ENCODE data around the gene TCHP. TPM values are rescaled to one million over a fixed set of nuclear protein-coding genes. Genes with fewer than 3 reads are reported as not detected.

The TCHP gene
- total RNA-seq, 2 experiments from 2014 or later, result 13.3 to 29.8 TPM

DNA sequence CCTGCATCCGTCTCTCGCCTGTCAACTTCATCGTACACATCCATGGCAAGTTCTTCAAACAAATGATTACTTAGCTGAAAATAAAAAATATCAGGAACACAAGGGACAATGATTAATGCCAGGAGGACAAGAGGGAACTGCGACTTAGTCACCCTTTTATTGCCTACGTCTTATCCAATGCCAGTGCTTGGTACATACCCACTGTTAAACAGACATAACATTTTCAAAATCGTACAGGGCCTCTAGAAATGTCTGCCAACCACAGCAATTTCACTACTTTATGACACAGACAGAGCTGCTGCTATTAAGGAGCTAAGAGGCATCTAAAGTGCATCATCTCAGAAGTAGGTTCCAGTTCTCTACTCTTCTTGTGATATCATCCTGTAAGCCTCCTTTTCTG, 61.5 kb downstream of the TCHP start:
- TF ChIP-seq EZH2phosphoT487 (IDR thresholded peaks at IDR 0.05; ENCODE audit: borderline replicate concordance, low read depth, low read length), result no peak
- TF ChIP-seq, protein P1, sequence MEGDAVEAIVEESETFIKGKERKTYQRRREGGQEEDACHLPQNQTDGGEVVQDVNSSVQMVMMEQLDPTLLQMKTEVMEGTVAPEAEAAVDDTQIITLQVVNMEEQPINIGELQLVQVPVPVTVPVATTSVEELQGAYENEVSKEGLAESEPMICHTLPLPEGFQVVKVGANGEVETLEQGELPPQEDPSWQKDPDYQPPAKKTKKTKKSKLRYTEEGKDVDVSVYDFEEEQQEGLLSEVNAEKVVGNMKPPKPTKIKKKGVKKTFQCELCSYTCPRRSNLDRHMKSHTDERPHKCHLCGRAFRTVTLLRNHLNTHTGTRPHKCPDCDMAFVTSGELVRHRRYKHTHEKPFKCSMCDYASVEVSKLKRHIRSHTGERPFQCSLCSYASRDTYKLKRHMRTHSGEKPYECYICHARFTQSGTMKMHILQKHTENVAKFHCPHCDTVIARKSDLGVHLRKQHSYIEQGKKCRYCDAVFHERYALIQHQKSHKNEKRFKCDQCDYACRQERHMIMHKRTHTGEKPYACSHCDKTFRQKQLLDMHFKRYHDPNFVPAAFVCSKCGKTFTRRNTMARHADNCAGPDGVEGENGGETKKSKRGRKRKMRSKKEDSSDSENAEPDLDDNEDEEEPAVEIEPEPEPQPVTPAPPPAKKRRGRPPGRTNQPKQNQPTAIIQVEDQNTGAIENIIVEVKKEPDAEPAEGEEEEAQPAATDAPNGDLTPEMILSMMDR (conservative IDR thresholded peaks at IDR 0.05; ENCODE audit: low read length), result no peak
- Histone ChIP-seq H3K4me3 (ENCODE audit: low read depth, low read length, poor library complexity, severe bottlenecking) (no peak overlapping the region), H3K79me2 (ENCODE audit: insufficient read depth, low read depth, low read length) (no peaks in the 10 kb centered on the region), H3K9me2 (ENCODE audit: insufficient read depth, low read length) (no peaks in the 10 kb centered on the region), H3K4me2 (ENCODE audit: low read length) (no peak overlapping the region), H3K36me3 (ENCODE audit: insufficient read depth, low read length) (peaks cover 96% of the 10 kb centered on the region), H3K27ac (ENCODE audit: low read depth, low read length, poor library complexity, severe bottlenecking) (no peak overlapping the region), H2AFZ (ENCODE audit: low read length) (no peak overlapping the region), H3K9me3 (ENCODE audit: low read length) (no peaks in the 10 kb centered on the region), H3K4me1 (ENCODE audit: insufficient read depth, low read length, poor library complexity, severe bottlenecking) (no peaks in the 10 kb centered on the region), H4K20me1 (ENCODE audit: insufficient read depth, low read length) (no peaks in the 10 kb centered on the region)
- no peak for DNase-seq (ENCODE audit: low spot score)
- intact Hi-C loops (cut with micrococcal nuclease; ENCODE audit: unreplicated experiment), result no loop called here
- BruUV-seq (replicated peaks), result no TSS peak
- ChIA-PET CTCF (ENCODE audit: unreplicated experiment) (no interaction called here), POLR2A (interaction anchor here (0.6 kb wide), 1 partner anchor 807 kb away, joined by 3 read pairs; no protein-coding TSS in a partner anchor)

DNA sequence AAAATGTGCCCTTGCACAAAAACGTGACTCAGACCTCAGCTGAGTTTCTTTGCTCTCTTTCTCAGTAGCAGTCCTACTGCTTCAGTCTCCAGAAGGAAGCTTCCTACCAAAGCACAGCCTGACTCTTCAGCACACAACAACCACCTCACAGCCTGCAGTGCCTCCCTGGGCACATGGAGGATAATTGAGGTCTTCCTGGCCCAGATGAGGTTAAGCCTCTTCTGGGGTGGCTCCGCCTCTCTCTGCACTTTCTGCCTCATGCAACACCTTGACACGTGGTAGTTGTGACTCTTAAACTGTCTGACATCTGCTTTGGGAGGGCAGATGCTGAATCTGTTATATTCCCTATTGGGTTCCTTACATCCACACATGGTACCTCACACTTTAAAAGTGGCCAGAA, 62.3 kb downstream of the TCHP start:
- intact Hi-C loops (cut with micrococcal nuclease; ENCODE audit: unreplicated experiment), result no loop called here
- no peaks in the 10 kb centered on the region for H3K9me3 ChIP-seq (ENCODE audit: low read length)
- DNase-seq (ENCODE audit: low spot score), result no peak
- H3K4me1 ChIP-seq (ENCODE audit: insufficient read depth, low read length, poor library complexity, severe bottlenecking), result no peaks in the 10 kb centered on the region
- H3K79me2 ChIP-seq (ENCODE audit: insufficient read depth, low read depth, low read length), result no peaks in the 10 kb centered on the region
- no TSS peak for BruUV-seq (replicated peaks)
- H3K9me2 ChIP-seq (ENCODE audit: insufficient read depth, low read length), result no peaks in the 10 kb centered on the region
- H3K4me3 ChIP-seq (ENCODE audit: low read depth, low read length, poor library complexity, severe bottlenecking), result no peak overlapping the region
- H3K27ac ChIP-seq (ENCODE audit: low read depth, low read length, poor library complexity, severe bottlenecking), result no peak overlapping the region
- H4K20me1 ChIP-seq (ENCODE audit: insufficient read depth, low read length), result no peaks in the 10 kb centered on the region
- ChIA-PET POLR2A (no interaction called here), CTCF (ENCODE audit: unreplicated experiment) (no interaction called here)
- H2AFZ ChIP-seq (ENCODE audit: low read length), result no peak overlapping the region
- H3K4me2 ChIP-seq (ENCODE audit: low read length), result no peak overlapping the region
- TF ChIP-seq EZH2phosphoT487 (IDR thresholded peaks at IDR 0.05; ENCODE audit: borderline replicate concordance, low read depth, low read length), result no peak
- TF ChIP-seq, protein P1 (conservative IDR thresholded peaks at IDR 0.05; ENCODE audit: low read length), result no peak
- peaks cover 96% of the 10 kb centered on the region for H3K36me3 ChIP-seq (ENCODE audit: insufficient read depth, low read length)

DNA sequence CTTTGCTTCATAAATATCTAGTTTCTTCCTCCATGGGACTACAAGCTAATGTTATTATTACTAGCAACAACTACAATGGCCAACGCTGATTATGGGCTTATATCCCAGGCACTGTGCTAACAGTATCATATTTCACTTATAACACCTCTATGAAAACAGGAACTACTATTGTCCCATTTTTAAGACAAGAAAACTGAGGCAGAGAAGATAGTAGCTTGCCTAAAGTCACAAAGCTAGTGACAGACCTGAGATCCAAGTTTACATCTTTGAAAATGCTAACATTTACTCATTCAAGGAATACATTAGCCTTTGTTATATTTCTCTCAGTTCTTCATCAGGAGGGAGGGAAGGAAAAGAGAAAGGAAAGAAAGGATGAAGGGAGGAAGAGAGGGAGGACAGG, 63.3 kb downstream of the TCHP start:
- Histone ChIP-seq H3K4me3 (ENCODE audit: low read depth, low read length, poor library complexity, severe bottlenecking) (no peak overlapping the region), H3K36me3 (ENCODE audit: insufficient read depth, low read length) (peaks cover 96% of the 10 kb centered on the region), H3K27ac (ENCODE audit: low read depth, low read length, poor library complexity, severe bottlenecking) (no peak overlapping the region), H3K4me2 (ENCODE audit: low read length) (no peak overlapping the region), H3K9me3 (ENCODE audit: low read length) (no peaks in the 10 kb centered on the region), H3K9me2 (ENCODE audit: insufficient read depth, low read length) (no peaks in the 10 kb centered on the region), H4K20me1 (ENCODE audit: insufficient read depth, low read length) (no peaks in the 10 kb centered on the region), H3K79me2 (ENCODE audit: insufficient read depth, low read depth, low read length) (no peaks in the 10 kb centered on the region), H2AFZ (ENCODE audit: low read length) (no peak overlapping the region), H3K4me1 (ENCODE audit: insufficient read depth, low read length, poor library complexity, severe bottlenecking) (no peaks in the 10 kb centered on the region)
- TF ChIP-seq, protein P1 (conservative IDR thresholded peaks at IDR 0.05; ENCODE audit: low read length), result no peak
- no peak for TF ChIP-seq EZH2phosphoT487 (IDR thresholded peaks at IDR 0.05; ENCODE audit: borderline replicate concordance, low read depth, low read length)
- BruUV-seq (replicated peaks), result no TSS peak
- DNase-seq (ENCODE audit: low spot score), result no peak
- ChIA-PET CTCF (ENCODE audit: unreplicated experiment) (no interaction called here), POLR2A (interaction anchor here (0.6 to 1.6 kb wide), 3 partner anchors 17 to 653 kb away, joined by 3 to 7 read pairs (median 3); no protein-coding TSS in a partner anchor)
- intact Hi-C loops (cut with micrococcal nuclease; ENCODE audit: unreplicated experiment), result no loop called here
